HCT116 (cell line): ENCODE data around the gene CDH4. TPM values are rescaled to one million over a fixed set of nuclear protein-coding genes. Genes with fewer than 3 reads are reported as not detected.

ENCODE experiments used
- ATAC-seq: fragments of 200-7000 bp; cut with Tn5 transposase; 2 replicates; pipeline ENCODE4 v1.9.1; 2020; ENCODE audit warnings: mild to moderate bottlenecking, moderate library complexity
- BruUV-seq: library from RNA; stranded (reverse); fragments of 400-500 nt; replicated peaks from 2 replicates; lab custom pipeline; 2021; lab: Mats Ljungman, UMichigan
- CTCF ChIA-PET: fragments of 300-600 bp; sonication (Branson Sonifier 250); formaldehyde crosslinking; loops from one replicate; lab custom pipeline; 2021; ENCODE audit warnings: antibody characterized with exemption; lab: Charles Lee
- POLR2A ChIA-PET: fragments of 300-600, 350-600 bp; sonication (Branson Sonifier 250); formaldehyde crosslinking; loops from one replicate; lab custom pipeline; 2021; ENCODE audit warnings: antibody characterized with exemption; lab: Charles Lee
- RAD21 ChIA-PET, 2 experiments: fragments of 300-600 bp; sonication (Branson Sonifier 250); formaldehyde crosslinking; loops; one replicate each; lab custom pipeline; 2023; ENCODE audit warnings: low total read pairs in 2 of 2; ENCODE audit not compliant: uncharacterized antibody in 2 of 2, unreplicated experiment in 2 of 2, low non-redundant PET in 1 of 2; lab: Charles Lee
- DNase-seq: peaks from one replicate; pipeline ENCODE4 v3.0.0-alpha.2; 2010; ENCODE audit warnings: low read depth, low spot score
- H2AFZ ChIP-seq: fragments of 200-600 bp; shearing (Covaris generic), sonication (generic); 2 replicates; pipeline ENCODE4 v1.6.1; 2017; ENCODE audit warnings: low read depth, mixed run types, mixed read lengths, antibody characterized with exemption, low read length; ENCODE audit not compliant: poor library complexity, severe bottlenecking
- H3K27ac ChIP-seq: 2 replicates; pipeline ENCODE4 v1.5.1; 2012; ENCODE audit warnings: low read depth, low read length
- H3K27me3 ChIP-seq: fragments of 200-600 bp; sonication (generic); 2 replicates; pipeline ENCODE4 v1.6.1; 2016; ENCODE audit warnings: mixed run types, low read length, mixed read lengths; ENCODE audit not compliant: insufficient read depth
- H3K36me3 ChIP-seq, 2 experiments: fragments of 200-500 bp in 1 of 2; fragments of 200-600 bp in 1 of 2; sonication (Bioruptor generic) in 1 of 2; sonication (generic) in 1 of 2; 2 replicates each; pipeline versions ENCODE4 v1.5.1 to v1.6.1; 2014 to 2016; ENCODE audit warnings: low read length in 2 of 2, inconsistent platforms in 1 of 2, mixed read lengths in 1 of 2, mixed run types in 1 of 2; ENCODE audit not compliant: insufficient read depth in 2 of 2, control insufficient read depth in 1 of 2
- H3K4me1 ChIP-seq, 2 experiments: fragments of 200-600 bp in 1 of 2; sonication (generic) in 1 of 2; 2 replicates each; pipeline versions ENCODE4 v1.5.1 to v1.6.1; 2012 to 2017; ENCODE audit warnings: low read length in 2 of 2, inconsistent platforms in 1 of 2, mild to moderate bottlenecking in 1 of 2, mixed read lengths in 1 of 2, mixed run types in 1 of 2, moderate library complexity in 1 of 2; ENCODE audit not compliant: insufficient read depth in 2 of 2, control insufficient read depth in 1 of 2
- H3K4me2 ChIP-seq: fragments of 200-600 bp; sonication (generic); 2 replicates; pipeline ENCODE4 v1.6.1; 2017; ENCODE audit warnings: mixed run types, low read length, mixed read lengths
- H3K4me3 ChIP-seq, 2 experiments: fragments of 200-600 bp in 1 of 2; sonication (generic) in 1 of 2; replicated peaks in 1 of 2; 2 replicates each; pipeline ENCODE4 v1.5.1; 2011 to 2016; ENCODE audit warnings: low read length in 2 of 2, control low read depth in 1 of 2, low read depth in 1 of 2, mild to moderate bottlenecking in 1 of 2, mixed read lengths in 1 of 2, mixed run types in 1 of 2
- H3K79me2 ChIP-seq: fragments of 200-600 bp; sonication (generic); 2 replicates; pipeline ENCODE4 v1.6.1; 2017; ENCODE audit warnings: mild to moderate bottlenecking, mixed run types, low read length, moderate library complexity, mixed read lengths; ENCODE audit not compliant: insufficient read depth
- H3K9ac ChIP-seq: fragments of 200-600 bp; sonication (generic); 2 replicates; pipeline ENCODE4 v1.6.1; 2016; ENCODE audit warnings: low read length, mixed read lengths
- H3K9me2 ChIP-seq: fragments of 200-600 bp; sonication (generic), shearing (Covaris generic); 2 replicates; pipeline ENCODE4 v1.6.1; 2017; ENCODE audit warnings: mixed run types, mild to moderate bottlenecking, moderate library complexity; ENCODE audit not compliant: insufficient read depth
- H3K9me3 ChIP-seq, 2 experiments: fragments of 200-500 bp in 1 of 2; fragments of 200-600 bp in 1 of 2; sonication (Bioruptor generic) in 1 of 2; sonication (generic) in 1 of 2; 2 replicates each; pipeline ENCODE4 v1.6.1; 2014 to 2017; ENCODE audit warnings: low read length in 2 of 2, mixed read lengths in 2 of 2, inconsistent platforms in 1 of 2, low read depth in 1 of 2, mild to moderate bottlenecking in 1 of 2, mixed run types in 1 of 2, moderate library complexity in 1 of 2; ENCODE audit not compliant: control insufficient read depth in 1 of 2, insufficient read depth in 1 of 2
- H4K20me1 ChIP-seq: fragments of 200-600 bp; sonication (generic), shearing (Covaris generic); 2 replicates; pipeline ENCODE4 v1.6.1; 2017; ENCODE audit warnings: mixed run types, mild to moderate bottlenecking, moderate library complexity; ENCODE audit not compliant: insufficient read depth
- CBX3 ChIP-seq: IDR thresholded peaks from 2 replicates; pipeline ENCODE4 v1.6.1; 2012; ENCODE audit warnings: low read depth
- EGR1 ChIP-seq: IDR thresholded peaks from 2 replicates; pipeline ENCODE4 v1.6.1; 2012; ENCODE audit warnings: low read depth
- EZH2 ChIP-seq: fragments of 200-600 bp; sonication (generic); IDR thresholded peaks from 2 replicates; pipeline ENCODE4 v1.6.1; 2017; ENCODE audit warnings: antibody characterized with exemption, mixed run types
- JUND ChIP-seq: IDR thresholded peaks from 2 replicates; pipeline ENCODE4 v1.6.1; 2012
- MAX ChIP-seq: IDR thresholded peaks from 2 replicates; pipeline ENCODE4 v1.6.1; 2012
- POLR2A ChIP-seq: IDR thresholded peaks from 2 replicates; pipeline ENCODE4 v1.7.0; 2011; ENCODE audit warnings: borderline replicate concordance; ENCODE audit not compliant: insufficient read depth, insufficient read length; ENCODE audit errors: extremely low read depth
- POLR2AphosphoS5 ChIP-seq: IDR thresholded peaks from 2 replicates; pipeline ENCODE4 v1.6.1; 2011; ENCODE audit warnings: mild to moderate bottlenecking, low read depth, low read length, moderate library complexity
- RAD21 ChIP-seq: IDR thresholded peaks from 2 replicates; pipeline ENCODE4 v1.6.1; 2012; ENCODE audit warnings: low read depth, mild to moderate bottlenecking
- SP1 ChIP-seq: IDR thresholded peaks from 2 replicates; pipeline ENCODE4 v1.6.1; 2012; ENCODE audit warnings: low read depth
- YY1 ChIP-seq: IDR thresholded peaks from 2 replicates; pipeline ENCODE4 v1.6.1; 2011; ENCODE audit warnings: low read length, low read depth, moderate library complexity, mild to moderate bottlenecking; ENCODE audit not compliant: insufficient replicate concordance; ENCODE audit errors: extremely low read depth
- ZBTB33 ChIP-seq: IDR thresholded peaks from 2 replicates; pipeline ENCODE4 v1.6.1; 2011; ENCODE audit warnings: mild to moderate bottlenecking, low read length, moderate library complexity; ENCODE audit not compliant: insufficient replicate concordance; ENCODE audit errors: extremely low read depth
- ZFX ChIP-seq: fragments of 450-650 bp; IDR thresholded peaks from 2 replicates; pipeline ENCODE4 v1.6.1; 2017
- ZNF274 ChIP-seq: fragments of 200-500 bp; sonication (Bioruptor generic); IDR thresholded peaks from 2 replicates; pipeline ENCODE4 v1.6.1; 2014; ENCODE audit warnings: mild to moderate bottlenecking, low read depth, low read length, inconsistent platforms
- intact Hi-C: fragments of 100-400 bp; cut with micrococcal nuclease; formaldehyde crosslinking; loops from 2 replicates; pipeline ENCODE4 v1.10.0; 2022
- total RNA-seq: library from RNA; stranded (reverse); gene quantifications from one replicate; pipeline ENCODE4 v1.2.1, GENCODE V29; 2021; ENCODE audit not compliant: unreplicated experiment
- TF ChIP-seq, protein P1 (sequence below): IDR thresholded peaks from 2 replicates; pipeline ENCODE4 v1.6.1; 2012; ENCODE audit warnings: low read depth
- TF ChIP-seq, protein P2 (sequence below), 3 experiments: fragments of 200-600 bp in 1 of 3; sonication (generic) in 1 of 3; IDR thresholded peaks in 2 of 3; conservative IDR thresholded peaks in 1 of 3; 2 replicates each; pipeline ENCODE4 v1.5.1; 2012 to 2017; ENCODE audit warnings: low read depth in 2 of 3, low read length in 2 of 3, antibody characterized with exemption in 1 of 3, borderline replicate concordance in 1 of 3, control low read depth in 1 of 3, mild to moderate bottlenecking in 1 of 3, mixed read lengths in 1 of 3, mixed run types in 1 of 3, moderate library complexity in 1 of 3; ENCODE audit not compliant: insufficient read depth in 1 of 3

Gene CDH4
- total RNA-seq, 1 experiment from 2014 or later: not detected

DNA sequence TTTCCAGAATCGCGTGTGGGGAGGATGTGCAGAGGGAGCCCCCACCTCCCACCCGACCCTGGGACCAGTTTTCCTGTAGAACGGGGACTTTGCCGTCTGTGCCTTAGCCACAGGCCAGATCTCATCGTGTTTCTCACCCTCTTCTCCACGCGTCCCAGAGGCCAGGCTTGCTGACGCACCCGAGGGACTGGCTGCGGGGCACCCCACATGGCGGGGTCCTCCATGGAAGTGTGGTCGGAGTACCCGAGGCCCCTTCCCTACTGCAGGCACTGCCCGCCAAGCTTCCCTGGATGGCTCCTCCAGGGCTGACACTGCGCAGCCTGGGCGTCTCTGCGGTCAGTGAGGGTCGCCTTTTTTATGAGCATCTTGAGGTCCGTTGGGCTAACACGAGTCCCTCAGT lies 346.5 kb downstream of the CDH4 start:
- no peaks in the 10 kb centered on the region for H3K9me3 ChIP-seq
- H3K9me2 ChIP-seq: no peaks in the 10 kb centered on the region
- no peak overlapping the region for H2AFZ ChIP-seq
- no peaks in the 10 kb centered on the region for H3K27me3 ChIP-seq
- POLR2A ChIA-PET: no interaction called here
- RAD21 ChIA-PET: no interaction called here
- no peaks in the 10 kb centered on the region for H3K36me3 ChIP-seq
- TF ChIP-seq, protein P1, sequence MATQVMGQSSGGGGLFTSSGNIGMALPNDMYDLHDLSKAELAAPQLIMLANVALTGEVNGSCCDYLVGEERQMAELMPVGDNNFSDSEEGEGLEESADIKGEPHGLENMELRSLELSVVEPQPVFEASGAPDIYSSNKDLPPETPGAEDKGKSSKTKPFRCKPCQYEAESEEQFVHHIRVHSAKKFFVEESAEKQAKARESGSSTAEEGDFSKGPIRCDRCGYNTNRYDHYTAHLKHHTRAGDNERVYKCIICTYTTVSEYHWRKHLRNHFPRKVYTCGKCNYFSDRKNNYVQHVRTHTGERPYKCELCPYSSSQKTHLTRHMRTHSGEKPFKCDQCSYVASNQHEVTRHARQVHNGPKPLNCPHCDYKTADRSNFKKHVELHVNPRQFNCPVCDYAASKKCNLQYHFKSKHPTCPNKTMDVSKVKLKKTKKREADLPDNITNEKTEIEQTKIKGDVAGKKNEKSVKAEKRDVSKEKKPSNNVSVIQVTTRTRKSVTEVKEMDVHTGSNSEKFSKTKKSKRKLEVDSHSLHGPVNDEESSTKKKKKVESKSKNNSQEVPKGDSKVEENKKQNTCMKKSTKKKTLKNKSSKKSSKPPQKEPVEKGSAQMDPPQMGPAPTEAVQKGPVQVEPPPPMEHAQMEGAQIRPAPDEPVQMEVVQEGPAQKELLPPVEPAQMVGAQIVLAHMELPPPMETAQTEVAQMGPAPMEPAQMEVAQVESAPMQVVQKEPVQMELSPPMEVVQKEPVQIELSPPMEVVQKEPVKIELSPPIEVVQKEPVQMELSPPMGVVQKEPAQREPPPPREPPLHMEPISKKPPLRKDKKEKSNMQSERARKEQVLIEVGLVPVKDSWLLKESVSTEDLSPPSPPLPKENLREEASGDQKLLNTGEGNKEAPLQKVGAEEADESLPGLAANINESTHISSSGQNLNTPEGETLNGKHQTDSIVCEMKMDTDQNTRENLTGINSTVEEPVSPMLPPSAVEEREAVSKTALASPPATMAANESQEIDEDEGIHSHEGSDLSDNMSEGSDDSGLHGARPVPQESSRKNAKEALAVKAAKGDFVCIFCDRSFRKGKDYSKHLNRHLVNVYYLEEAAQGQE: no peak
- no peak for TF ChIP-seq ZBTB33
- no peak for TF ChIP-seq SP1
- TF ChIP-seq ZNF274: no peak
- TF ChIP-seq YY1: no peak
- TF ChIP-seq EGR1: no peak
- TF ChIP-seq ZFX: no peak
- TF ChIP-seq RAD21: no peak
- TF ChIP-seq EZH2: no peak
- no peak for TF ChIP-seq MAX
- TF ChIP-seq POLR2A: no peak
- TF ChIP-seq, protein P2, sequence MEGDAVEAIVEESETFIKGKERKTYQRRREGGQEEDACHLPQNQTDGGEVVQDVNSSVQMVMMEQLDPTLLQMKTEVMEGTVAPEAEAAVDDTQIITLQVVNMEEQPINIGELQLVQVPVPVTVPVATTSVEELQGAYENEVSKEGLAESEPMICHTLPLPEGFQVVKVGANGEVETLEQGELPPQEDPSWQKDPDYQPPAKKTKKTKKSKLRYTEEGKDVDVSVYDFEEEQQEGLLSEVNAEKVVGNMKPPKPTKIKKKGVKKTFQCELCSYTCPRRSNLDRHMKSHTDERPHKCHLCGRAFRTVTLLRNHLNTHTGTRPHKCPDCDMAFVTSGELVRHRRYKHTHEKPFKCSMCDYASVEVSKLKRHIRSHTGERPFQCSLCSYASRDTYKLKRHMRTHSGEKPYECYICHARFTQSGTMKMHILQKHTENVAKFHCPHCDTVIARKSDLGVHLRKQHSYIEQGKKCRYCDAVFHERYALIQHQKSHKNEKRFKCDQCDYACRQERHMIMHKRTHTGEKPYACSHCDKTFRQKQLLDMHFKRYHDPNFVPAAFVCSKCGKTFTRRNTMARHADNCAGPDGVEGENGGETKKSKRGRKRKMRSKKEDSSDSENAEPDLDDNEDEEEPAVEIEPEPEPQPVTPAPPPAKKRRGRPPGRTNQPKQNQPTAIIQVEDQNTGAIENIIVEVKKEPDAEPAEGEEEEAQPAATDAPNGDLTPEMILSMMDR (IDR thresholded peaks at IDR 0.05 in 2 of 3, conservative IDR thresholded peaks at IDR 0.05 in 1 of 3; ENCODE audit: borderline replicate concordance in 1 of 3, insufficient read depth in 1 of 3, low read depth in 2 of 3, low read length in 2 of 3): no peak
- no peak for TF ChIP-seq JUND
- TF ChIP-seq CBX3: no peak
- TF ChIP-seq POLR2AphosphoS5: no peak
- TF ChIP-seq, all 23 proteins: peak for 0
- H4K20me1 ChIP-seq: no peaks in the 10 kb centered on the region
- H3K4me1 ChIP-seq: no peaks in the 10 kb centered on the region
- no TSS peak for BruUV-seq
- ATAC-seq: no peak
- CTCF ChIA-PET: no interaction called here
- no peak overlapping the region for H3K4me3 ChIP-seq
- H3K79me2 ChIP-seq: no peaks in the 10 kb centered on the region
- H3K9ac ChIP-seq: no peak overlapping the region
- H3K27ac ChIP-seq: no peak overlapping the region
- intact Hi-C loops: no loop called here
- DNase-seq: no peak
- no peak overlapping the region for H3K4me2 ChIP-seq
